Neutrophil (primary cell): ENCODE results near the gene MDFIC2.

Experiments used
- H3K27ac ChIP-seq: fragments of 200-600 bp; sonication (generic); 2 replicates; pipeline ENCODE4 v1.5.1; 2016; ENCODE audit warnings: mild to moderate bottlenecking, moderate library complexity
- H3K27me3 ChIP-seq: fragments of 200-600 bp; sonication (generic); 2 replicates; pipeline ENCODE4 v1.6.0; 2016; ENCODE audit warnings: mild to moderate bottlenecking
- H3K36me3 ChIP-seq: fragments of 200-600 bp; sonication (generic); 2 replicates; pipeline ENCODE4 v1.5.1; 2017
- H3K4me1 ChIP-seq, 2 experiments: fragments of 200-600 bp in 1 of 2; sonication (generic) in 1 of 2; 1 replicate in 1 of 2; 2 replicates in 1 of 2; pipeline versions ENCODE4 v1.5.1 to v1.6.1; 2013 to 2016; ENCODE audit warnings: low read depth in 1 of 2, low read length in 1 of 2, mild to moderate bottlenecking in 1 of 2, moderate library complexity in 1 of 2; ENCODE audit not compliant: control insufficient read depth in 1 of 2, insufficient read depth in 1 of 2
- H3K4me3 ChIP-seq, 2 experiments: fragments of 200-600 bp in 1 of 2; sonication (generic) in 1 of 2; 1 replicate in 1 of 2; 2 replicates in 1 of 2; pipeline ENCODE4 v1.5.1; 2013 to 2016; ENCODE audit warnings: low read depth in 1 of 2, low read length in 1 of 2, mild to moderate bottlenecking in 1 of 2, moderate library complexity in 1 of 2
- H3K9me3 ChIP-seq: fragments of 200-600 bp; sonication (generic); 2 replicates; pipeline ENCODE4 v1.5.1; 2016
- TF ChIP-seq, protein P1 (sequence below): fragments of 200-600 bp; sonication (generic); IDR thresholded peaks from 2 replicates; pipeline ENCODE4 v1.5.1; 2016; ENCODE audit warnings: antibody characterized with exemption

Gene MDFIC2

DNA sequence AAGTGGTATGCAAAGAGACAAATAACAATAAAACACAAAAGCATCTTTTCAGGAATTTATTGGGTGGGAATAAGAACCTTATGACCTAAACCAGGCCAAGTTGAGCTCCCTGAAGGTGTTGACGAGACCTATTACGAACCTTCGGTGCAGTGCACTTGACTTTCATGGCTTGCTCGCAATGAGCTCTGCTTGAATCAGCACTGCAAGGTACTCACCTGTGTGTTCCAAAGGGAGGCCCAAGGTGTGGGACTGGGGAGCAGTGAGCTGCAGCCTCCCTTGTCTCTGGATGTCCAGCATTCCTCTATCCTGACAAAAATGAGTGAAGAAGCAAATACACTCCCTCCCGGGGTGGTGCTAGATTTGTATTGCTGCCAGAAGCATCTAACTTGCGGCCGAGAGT is at the start of gene MDFIC2:
MDFIC2 (minus strand) TSS at position 303 of the 400 bp plus-strand sequence. CDS start 665 bp downstream, outside the sequence.
- TF ChIP-seq, protein P1, sequence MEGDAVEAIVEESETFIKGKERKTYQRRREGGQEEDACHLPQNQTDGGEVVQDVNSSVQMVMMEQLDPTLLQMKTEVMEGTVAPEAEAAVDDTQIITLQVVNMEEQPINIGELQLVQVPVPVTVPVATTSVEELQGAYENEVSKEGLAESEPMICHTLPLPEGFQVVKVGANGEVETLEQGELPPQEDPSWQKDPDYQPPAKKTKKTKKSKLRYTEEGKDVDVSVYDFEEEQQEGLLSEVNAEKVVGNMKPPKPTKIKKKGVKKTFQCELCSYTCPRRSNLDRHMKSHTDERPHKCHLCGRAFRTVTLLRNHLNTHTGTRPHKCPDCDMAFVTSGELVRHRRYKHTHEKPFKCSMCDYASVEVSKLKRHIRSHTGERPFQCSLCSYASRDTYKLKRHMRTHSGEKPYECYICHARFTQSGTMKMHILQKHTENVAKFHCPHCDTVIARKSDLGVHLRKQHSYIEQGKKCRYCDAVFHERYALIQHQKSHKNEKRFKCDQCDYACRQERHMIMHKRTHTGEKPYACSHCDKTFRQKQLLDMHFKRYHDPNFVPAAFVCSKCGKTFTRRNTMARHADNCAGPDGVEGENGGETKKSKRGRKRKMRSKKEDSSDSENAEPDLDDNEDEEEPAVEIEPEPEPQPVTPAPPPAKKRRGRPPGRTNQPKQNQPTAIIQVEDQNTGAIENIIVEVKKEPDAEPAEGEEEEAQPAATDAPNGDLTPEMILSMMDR = no peak
- Histone ChIP-seq H3K36me3 (no peaks in the 10 kb centered on the region), H3K27ac (no peak within 1 kb of the TSS), H3K27me3 (no peaks in the 10 kb centered on the region), H3K4me1 (no peaks in the 10 kb centered on the region), H3K4me3 (no peak within 1 kb of the TSS), H3K9me3 (no peaks in the 10 kb centered on the region)

DNA sequence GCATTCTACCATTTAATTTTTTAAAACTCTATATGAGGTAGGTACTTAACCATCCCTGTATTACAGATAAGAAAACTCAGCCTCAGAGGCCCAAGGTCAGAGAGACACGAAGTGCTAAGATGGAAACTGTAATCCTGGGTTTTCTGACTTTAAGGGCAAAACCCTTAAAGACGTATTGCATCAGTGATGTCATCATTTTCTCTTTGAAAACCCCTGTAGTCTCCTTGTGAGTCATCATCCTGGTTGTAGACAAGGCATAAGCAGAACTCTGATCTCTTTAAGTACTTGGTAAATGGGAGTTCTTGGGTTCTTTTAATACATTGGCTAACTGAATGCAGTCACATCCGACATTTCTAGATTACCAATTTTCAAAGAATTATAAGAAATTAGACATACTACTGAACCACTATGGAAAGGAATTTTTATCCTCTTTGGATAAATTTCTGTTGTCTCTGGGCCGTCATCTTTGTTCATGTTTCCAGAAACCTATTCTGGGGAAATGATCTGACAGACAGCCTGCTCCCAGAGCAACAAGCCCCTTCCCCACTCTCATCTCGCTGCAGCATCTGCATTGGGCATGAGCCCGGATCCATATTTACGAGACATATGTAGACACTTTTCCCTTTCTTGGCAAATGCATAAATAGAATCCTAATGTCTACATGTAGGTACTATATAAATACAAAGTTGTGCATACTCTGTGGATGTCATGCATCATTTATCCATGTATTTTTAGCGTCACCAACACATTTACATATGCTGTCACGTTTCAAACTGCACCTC is 48.7 kb upstream of the MDFIC2 start:
- Histone ChIP-seq H3K4me1 (no peaks in the 10 kb centered on the region), H3K9me3 (no peaks in the 10 kb centered on the region), H3K36me3 (no peaks in the 10 kb centered on the region), H3K27me3 (no peaks in the 10 kb centered on the region), H3K4me3 (no peak overlapping the region), H3K27ac (no peak overlapping the region)
- TF ChIP-seq, protein P1 = no peak

DNA sequence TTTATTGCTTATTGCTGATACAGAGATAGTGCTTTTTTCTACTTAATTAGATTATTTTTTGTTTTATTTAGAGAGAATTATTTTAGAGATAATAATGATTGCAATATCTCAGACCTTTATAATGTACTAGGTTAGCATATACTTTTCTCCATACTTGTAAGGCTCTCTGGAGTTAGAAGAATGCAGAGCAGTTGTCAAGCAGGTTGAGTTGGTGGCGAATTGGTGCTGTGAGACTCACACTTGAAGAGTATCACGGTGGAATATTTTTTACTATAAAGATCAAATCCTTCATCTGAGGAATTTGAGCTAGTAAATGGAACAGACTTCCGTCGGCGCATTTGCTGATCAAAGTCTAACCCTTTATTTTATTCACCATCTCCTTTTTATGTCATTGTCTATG is 47.3 kb upstream of the MDFIC2 start:
- Histone ChIP-seq H3K36me3 (no peaks in the 10 kb centered on the region), H3K4me1 (no peaks in the 10 kb centered on the region), H3K27me3 (no peaks in the 10 kb centered on the region), H3K4me3 (no peak overlapping the region), H3K27ac (no peak overlapping the region), H3K9me3 (no peaks in the 10 kb centered on the region)
- TF ChIP-seq, protein P1 = no peak

DNA sequence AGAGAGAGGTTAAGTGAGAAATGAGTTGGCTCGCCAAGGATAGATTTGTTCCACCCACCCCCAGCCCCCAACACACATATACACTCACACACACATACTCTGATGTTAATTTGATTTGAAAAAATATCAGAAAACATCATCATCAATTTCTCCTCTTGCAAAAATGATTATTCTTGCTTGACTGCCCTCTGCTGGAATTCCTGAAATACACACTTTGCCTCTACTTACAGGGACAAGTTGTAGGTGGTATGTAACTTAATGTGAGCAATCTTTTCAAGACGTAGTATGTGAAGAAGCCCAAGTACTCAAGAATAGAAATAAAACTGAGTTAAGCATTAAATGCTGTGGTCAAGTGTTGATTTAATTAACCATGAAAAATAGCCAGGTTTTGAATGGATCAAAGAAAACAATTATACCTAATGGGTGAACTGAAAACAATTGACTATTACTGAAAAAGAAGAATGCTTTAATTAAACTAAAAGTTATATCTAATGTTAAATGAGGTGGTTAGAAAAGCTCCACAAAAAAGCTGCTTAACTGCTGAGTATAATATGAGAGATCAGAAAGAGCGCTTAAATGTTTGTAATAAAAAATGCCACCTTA is 46.6 kb upstream of the MDFIC2 start:
- no peaks in the 10 kb centered on the region for H3K4me1 ChIP-seq
- H3K27ac ChIP-seq = no peak overlapping the region
- no peak overlapping the region for H3K4me3 ChIP-seq
- TF ChIP-seq, protein P1 = no peak
- H3K9me3 ChIP-seq = no peaks in the 10 kb centered on the region
- no peaks in the 10 kb centered on the region for H3K27me3 ChIP-seq
- H3K36me3 ChIP-seq = no peaks in the 10 kb centered on the region

DNA sequence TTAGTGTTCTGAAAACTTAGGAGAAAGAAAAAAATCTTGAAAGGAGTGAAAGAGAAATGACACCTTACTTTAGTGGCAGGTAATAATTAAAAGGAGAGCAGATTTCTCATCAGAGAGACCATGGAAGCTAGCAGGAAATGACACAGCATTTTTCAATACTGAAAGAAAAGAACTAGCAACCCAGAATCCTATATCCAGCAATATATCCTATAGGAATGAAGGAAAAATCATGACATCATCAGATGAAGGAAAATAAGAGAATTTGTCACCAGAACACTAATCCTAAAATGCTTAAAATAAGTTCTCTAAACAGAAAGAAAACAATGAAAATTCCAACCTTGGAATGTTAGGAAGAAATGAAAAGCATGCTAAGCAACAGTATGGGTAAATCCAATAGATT is 39.8 kb upstream of the MDFIC2 start:
- no peaks in the 10 kb centered on the region for H3K27me3 ChIP-seq
- H3K36me3 ChIP-seq = no peaks in the 10 kb centered on the region
- no peak overlapping the region for H3K27ac ChIP-seq
- H3K4me1 ChIP-seq = no peaks in the 10 kb centered on the region
- TF ChIP-seq, protein P1 = no peak
- H3K4me3 ChIP-seq = no peak overlapping the region
- no peaks in the 10 kb centered on the region for H3K9me3 ChIP-seq
